ENCODE measurements around the gene AZU1. TPM values are rescaled to one million over a fixed set of nuclear protein-coding genes. Genes with fewer than 3 reads are reported as not detected.
A peak's percentile ranks its signal among the peaks of the same experiment; 100 is the strongest.

Gene AZU1
- total RNA-seq, 1 experiment from 2014 or later = not detected

DNA sequence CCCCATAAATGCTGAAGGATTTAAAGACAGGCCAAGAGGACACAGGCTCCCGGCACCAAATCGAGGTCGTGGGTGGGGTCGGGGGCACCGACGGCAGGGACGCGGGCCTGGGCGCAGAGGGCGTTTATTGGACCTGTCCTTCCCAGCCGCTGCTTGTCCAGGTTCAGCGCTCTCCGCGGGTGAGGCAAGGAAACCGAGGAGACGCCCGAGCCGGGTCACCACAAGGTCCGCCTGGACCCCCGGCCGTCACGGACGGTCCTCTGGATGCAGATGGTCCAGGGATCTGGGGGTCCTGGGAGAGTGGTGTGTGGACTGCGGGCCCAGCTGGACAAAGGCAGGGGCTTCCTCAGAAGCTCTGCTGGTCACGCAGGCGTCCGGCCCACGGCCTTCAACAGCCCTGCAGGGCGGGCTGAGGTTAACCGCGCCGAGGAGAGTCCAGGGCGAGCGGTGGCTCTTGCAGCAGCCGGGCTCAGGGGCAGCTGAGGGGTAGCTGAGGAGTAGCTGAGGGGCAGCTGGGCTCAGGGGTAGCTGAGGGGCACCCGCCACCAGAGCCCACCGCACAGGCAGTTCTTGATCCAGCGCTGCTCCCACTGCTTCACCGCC, 40.3 kb downstream of the AZU1 start:
- BruUV-seq (replicated peaks) = no TSS peak
- Histone ChIP-seq H2AFZ (ENCODE audit: low read length) (no peak overlapping the region), H3K27me3 (ENCODE audit: low read length) (no peaks in the 10 kb centered on the region), H3K27ac (ENCODE audit: low read length) (no peak overlapping the region), H3K4me1 (ENCODE audit: insufficient read depth, low read length) (peaks cover 12% of the 10 kb centered on the region), H3K9me3 (ENCODE audit: low read length) (no peaks in the 10 kb centered on the region), H3K9me2 (replicated peaks; ENCODE audit: low read length) (no peaks in the 10 kb centered on the region), H3K9ac (ENCODE audit: low read length) (no peak overlapping the region), H3K79me2 (ENCODE audit: low read length) (no peaks in the 10 kb centered on the region), H4K20me1 (ENCODE audit: low read length) (no peaks in the 10 kb centered on the region), H3K4me2 (ENCODE audit: low read length) (no peak overlapping the region), H3K36me3 (ENCODE audit: low read depth, low read length) (no peaks in the 10 kb centered on the region), H3K4me3 (ENCODE audit: low read length) (no peak overlapping the region), H3F3A (ENCODE audit: low read length, unreplicated experiment) (no peaks in the 10 kb centered on the region)
- intact Hi-C loops (cut with micrococcal nuclease) = no loop called here
- no peak for TF ChIP-seq EZH2phosphoT487 (IDR thresholded peaks at IDR 0.05; ENCODE audit: borderline replicate concordance, low read length)
- no peak for TF ChIP-seq EZH2 (IDR thresholded peaks at IDR 0.05; ENCODE audit: low read length, unreplicated experiment)
- TF ChIP-seq, protein P1, sequence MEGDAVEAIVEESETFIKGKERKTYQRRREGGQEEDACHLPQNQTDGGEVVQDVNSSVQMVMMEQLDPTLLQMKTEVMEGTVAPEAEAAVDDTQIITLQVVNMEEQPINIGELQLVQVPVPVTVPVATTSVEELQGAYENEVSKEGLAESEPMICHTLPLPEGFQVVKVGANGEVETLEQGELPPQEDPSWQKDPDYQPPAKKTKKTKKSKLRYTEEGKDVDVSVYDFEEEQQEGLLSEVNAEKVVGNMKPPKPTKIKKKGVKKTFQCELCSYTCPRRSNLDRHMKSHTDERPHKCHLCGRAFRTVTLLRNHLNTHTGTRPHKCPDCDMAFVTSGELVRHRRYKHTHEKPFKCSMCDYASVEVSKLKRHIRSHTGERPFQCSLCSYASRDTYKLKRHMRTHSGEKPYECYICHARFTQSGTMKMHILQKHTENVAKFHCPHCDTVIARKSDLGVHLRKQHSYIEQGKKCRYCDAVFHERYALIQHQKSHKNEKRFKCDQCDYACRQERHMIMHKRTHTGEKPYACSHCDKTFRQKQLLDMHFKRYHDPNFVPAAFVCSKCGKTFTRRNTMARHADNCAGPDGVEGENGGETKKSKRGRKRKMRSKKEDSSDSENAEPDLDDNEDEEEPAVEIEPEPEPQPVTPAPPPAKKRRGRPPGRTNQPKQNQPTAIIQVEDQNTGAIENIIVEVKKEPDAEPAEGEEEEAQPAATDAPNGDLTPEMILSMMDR (conservative IDR thresholded peaks at IDR 0.05; ENCODE audit: low read depth, low read length) = no peak
- ATAC-seq (no peak), DNase-seq (no peak)
- ChIA-PET CTCF (no interaction called here), POLR2A (ENCODE audit: unreplicated experiment) (no interaction called here)

DNA sequence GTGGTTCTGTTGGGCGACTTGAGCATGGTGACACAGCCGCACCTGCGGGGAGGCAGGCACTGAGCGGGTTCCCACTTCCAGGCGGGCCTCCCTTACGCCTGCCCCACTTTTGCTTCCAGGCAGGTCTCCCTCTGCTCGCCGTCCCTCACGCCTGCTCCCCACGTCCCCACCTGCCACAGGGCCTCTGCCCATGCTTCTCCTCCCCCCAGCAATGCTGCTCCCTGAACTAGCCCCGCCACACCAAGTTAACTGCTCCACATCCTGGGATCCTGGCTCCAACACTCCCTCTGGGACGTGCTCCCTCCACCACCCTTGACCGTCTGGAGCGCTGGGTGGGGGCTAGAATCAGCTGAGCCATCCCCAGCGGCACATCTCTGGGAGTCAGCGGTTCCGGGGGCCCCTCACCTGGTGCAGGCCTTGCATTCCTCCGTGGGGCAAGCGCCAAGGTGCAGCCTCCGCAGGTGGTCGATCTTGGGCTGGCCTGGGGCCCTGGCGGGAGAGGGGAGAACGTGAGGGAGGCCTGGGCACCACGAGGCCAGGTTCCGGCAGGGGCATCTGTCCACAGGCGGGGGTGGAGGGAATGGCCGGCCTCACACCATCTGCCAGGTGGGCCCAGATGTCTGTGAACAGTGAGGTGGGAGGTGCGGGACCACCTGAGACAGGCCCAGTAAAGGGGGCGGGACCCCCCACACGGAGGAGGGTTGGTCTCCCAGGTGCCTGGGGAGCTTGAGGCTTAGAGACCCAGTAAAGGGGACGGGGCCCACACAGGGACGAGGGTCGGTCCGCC, 41.0 kb downstream of the AZU1 start:
- Histone ChIP-seq H3K27me3 (ENCODE audit: low read length) (no peaks in the 10 kb centered on the region), H2AFZ (ENCODE audit: low read length) (no peak overlapping the region), H3K9me3 (ENCODE audit: low read length) (no peaks in the 10 kb centered on the region), H3K9ac (ENCODE audit: low read length) (no peak overlapping the region), H3K4me2 (ENCODE audit: low read length) (no peak overlapping the region), H3K9me2 (replicated peaks; ENCODE audit: low read length) (no peaks in the 10 kb centered on the region), H3F3A (ENCODE audit: low read length, unreplicated experiment) (no peaks in the 10 kb centered on the region), H4K20me1 (ENCODE audit: low read length) (no peaks in the 10 kb centered on the region), H3K36me3 (ENCODE audit: low read depth, low read length) (no peaks in the 10 kb centered on the region), H3K27ac (ENCODE audit: low read length) (peak overlapping the region; percentile 89), H3K4me1 (ENCODE audit: insufficient read depth, low read length) (peaks cover 12% of the 10 kb centered on the region), H3K4me3 (ENCODE audit: low read length) (no peak overlapping the region), H3K79me2 (ENCODE audit: low read length) (no peaks in the 10 kb centered on the region)
- ChIA-PET CTCF (no interaction called here), POLR2A (ENCODE audit: unreplicated experiment) (no interaction called here)
- intact Hi-C loops (cut with micrococcal nuclease) = no loop called here
- ATAC-seq (no peak), DNase-seq (no peak)
- no peak for TF ChIP-seq EZH2 (IDR thresholded peaks at IDR 0.05; ENCODE audit: low read length, unreplicated experiment)
- TF ChIP-seq, protein P1 (conservative IDR thresholded peaks at IDR 0.05; ENCODE audit: low read depth, low read length) = no peak
- TF ChIP-seq EZH2phosphoT487 (IDR thresholded peaks at IDR 0.05; ENCODE audit: borderline replicate concordance, low read length) = no peak
- no TSS peak for BruUV-seq (replicated peaks)
